Stimulated activated CD8-positive, alpha-beta memory T cell treated with anti-CD3 and anti-CD28 coated beads, Interleukin-12 subunit alpha, Interleukin-12 subunit beta, amount 100 ng/mL, for 4 hours (primary cell): ENCODE results near the gene PPIL6.
"Not testable (repeated sequence)": the region's sequence is repeated elsewhere in the genome, so short reads cannot be mapped to it uniquely, and the experiment has no call there.

Source experiments
- DNase-seq: peaks from one replicate; pipeline ENCODE4 v3.0.0-alpha.2; 2020; ENCODE audit warnings: low read depth

The PPIL6 gene

DNA sequence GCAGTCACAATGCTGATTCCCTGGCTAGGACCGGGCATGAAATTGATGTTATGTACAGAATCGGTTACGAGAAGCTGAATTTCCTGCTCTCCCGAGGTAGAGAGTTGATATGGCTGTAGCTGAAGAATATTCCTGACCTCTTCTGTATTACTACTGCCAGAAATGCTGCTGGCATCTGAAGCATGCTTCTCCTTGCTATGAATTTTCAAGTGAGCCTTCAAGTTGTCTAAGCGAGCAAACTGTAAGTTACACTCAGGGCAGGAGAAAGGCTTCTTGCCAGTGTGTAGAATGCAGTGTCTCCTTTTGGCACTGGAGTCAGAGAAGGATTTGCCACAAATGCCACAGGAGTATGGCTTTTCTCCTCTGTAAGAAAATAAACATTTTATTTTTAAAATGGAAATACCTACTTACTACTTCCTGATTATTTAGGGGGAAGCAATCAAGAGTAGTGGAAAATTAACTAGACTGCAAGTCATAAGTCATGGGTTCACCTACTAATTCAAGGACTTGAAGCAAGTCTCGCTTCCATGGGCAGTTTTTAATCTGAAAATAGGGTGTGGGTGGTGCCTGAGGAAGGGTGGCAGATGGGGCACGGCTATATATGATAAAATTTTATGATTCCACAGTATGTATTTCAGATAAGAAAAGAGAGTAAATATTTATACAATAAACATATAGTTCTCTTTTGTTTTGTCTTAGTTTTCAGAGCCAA, 25.9 kb upstream of the PPIL6 start:
- no peak for DNase-seq

DNA sequence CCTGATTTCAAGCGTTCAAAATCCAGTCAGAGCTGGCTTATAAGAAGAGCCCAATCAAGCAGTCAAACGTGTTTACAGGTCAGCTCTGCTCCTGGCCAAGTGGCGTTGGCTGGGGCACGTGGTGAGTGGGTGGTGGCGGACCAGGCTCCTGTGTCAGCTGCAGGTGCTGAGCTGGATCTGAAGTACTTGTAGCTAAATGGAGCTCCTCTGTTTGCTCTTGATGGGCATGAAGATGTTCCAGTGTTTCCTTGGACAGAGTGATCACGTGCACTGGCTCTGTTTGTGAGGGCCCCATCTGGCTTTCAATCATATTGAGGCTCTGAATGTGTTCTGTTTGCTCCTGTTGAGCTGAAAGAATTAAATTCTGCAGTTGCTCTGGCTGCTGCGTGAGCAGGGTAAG, 25.3 kb upstream of the PPIL6 start:
- DNase-seq, result no peak

DNA sequence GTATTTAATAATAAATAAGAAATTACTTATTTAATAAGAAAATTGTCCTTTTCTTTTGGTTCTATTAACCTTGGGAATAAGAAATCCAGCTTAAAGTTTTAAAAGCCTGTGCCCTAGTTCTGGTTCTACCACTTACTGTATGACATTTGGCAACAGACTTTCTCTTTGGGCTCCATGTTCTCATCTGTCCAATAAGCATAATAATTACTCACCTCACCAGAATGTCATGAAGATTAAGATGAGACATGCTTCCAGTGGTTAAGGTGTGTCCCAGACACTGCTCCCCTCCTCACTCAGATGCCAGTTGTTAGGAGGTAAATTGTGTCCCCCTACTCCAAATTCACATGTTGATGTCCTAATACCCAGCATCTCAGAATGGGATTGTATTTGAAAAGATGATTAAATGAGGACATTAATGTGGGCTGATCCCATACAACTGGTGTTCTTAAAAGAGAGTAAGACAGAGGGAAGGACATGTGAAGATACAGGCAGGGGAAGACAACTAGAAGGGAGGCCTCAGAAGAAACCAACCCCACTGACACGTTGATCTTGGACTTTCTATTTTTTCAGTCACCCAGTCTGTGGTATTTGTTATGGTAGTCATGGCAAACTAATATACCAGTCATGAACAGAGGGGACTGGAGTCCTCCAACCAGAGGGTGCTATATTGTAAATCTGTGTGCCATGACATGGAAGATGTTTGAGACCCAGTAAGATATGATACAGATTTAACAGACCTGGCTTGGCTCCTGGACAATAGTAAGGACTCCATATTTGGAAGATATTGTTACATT, 21.5 kb upstream of the PPIL6 start:
- DNase-seq, result no peak

DNA sequence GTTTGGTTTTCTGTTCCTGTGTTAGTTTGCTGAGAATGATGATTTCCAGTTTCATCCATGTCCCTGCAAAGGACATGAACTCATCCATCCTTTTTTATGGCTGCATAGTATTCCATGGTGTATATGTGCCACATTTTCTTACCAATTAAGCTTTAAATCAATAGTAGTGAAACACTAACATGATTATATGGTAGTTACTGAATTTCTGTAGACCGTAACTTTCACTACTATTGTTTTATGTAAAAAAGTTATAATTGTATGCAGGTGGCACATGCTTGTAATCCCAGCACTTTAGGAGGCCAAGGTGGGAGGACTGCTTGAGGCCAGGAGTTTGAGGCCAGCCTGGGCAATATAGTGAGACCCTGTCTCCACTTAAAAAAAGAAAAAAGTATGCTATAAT, 20.8 kb upstream of the PPIL6 start:
- not testable (repeated sequence) for DNase-seq

DNA sequence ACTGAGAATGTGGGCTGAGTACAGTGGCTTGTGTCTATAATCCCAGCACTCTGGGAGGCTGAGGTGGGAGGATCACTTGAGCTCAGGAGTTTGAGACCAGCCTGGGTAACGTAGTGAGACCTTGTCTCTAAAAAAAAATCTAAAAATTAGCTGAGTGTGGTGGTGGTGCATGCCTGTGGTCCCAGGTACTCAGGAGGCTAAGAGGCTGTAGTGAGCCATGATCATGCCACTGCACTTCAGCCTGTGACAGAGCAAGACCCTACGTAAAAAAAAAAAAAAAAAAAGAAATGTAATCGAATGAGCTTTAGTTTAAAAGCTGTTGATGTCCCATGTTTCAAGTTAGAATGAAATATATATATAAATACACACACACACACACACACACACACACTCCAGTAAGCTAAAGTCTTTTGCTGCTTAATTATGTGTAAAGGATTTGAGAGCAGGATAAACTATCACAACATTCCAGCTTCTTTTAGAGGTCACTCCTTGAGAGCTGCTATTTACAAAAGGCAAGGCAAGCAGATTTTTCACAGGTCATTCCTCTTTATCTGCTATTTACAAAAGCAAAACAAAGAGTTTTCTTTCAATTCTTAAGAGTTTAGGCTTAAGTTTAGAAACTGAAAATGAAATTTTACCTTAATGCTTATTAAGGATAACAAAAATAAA, 19.9 kb upstream of the PPIL6 start:
- DNase-seq, result no peak

DNA sequence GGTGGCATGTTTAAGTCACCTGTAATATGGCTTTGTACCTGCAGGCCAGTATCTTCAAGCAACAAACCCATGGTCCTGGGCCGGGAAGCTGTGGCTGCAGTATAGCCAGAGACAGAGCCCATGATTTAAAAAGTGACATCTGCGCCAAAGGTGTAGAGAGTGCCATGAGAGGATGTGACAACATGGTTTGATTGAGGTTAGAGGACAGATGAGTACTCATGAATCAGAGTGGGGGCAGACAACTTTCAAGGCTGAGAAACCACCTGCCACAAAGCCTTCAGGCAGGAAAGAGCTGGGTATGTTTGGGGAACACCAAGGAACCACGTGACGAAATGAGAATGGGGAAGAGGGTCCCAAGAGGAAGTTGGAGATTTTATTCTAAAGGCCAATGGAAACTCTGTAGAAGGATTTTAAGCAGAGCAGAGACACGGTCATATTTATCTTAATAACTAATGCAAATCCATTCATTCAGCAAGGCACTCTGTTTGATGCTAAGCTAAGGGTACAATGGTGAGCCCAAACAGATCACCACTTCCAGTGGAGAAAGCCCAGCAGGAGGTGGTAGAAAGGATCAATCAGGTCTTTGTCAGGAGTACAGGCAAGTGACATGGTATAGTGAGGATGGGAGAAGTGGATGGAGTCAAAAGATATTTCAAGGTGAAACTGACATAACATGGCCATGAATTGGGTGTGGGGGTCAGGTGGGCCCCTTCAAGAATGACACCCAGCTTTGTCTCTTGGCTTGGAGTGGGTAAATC, 18.5 kb upstream of the PPIL6 start:
- peak; percentile 30 for DNase-seq

DNA sequence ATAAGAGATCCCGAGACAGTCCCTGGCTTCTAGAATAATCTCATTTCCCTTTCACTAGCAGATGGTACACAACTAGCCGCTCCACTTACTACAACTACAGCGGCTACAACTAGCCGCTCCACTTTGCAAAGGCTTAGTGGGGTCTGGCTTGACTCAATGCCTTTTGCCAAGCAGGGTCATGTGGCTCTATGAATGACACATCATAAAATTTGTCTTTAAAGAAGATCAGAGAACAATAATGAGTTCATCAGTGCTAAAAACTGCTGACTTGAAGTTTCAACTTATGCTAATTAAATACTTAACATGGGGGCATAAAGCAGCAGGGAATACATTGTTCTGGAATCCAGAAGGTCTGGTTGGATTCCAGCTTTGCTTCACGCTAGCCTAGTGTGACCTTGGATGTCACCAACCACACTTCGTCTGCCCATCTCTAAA, 17.2 kb upstream of the PPIL6 start:
- no peak for DNase-seq

DNA sequence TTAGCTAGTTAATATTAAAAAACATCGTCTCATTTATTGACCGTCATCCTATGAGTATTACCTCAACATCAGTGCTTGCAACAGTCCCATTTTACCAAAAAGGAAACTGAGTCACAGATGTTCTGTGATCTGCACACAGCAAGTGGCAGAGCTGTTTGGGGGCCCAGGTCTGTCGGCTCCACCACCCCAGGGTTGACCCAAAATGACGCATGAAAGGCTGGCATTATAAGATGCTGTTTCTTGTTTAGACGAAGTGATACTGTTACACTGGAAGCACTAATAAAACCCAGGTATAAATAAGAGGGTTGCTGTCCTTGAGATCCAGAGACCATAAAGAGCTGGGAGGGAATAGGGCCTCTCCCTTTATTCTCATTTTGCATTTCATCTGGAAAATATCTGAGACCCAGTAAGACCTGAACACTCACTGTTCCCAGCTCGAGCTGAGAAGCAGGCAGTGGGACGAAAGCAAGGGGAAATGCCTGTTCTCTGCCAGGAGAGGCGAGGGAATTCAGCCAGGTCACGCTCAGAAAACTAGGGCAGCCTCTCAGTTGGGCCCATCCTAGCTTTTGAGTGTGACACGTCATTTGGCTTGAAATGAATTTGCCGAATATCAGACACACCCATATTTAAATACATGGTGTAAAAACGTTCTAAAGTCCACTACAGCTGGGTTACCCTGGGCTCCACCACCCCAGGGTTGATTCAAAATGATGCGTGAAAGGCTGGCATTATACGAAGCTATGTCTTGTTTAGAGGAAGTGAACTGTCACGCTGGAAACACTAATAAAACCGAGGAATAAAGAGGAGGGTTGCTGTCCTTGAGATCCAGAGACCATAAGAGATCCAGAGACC, 16.5 kb upstream of the PPIL6 start:
- DNase-seq, result no peak

DNA sequence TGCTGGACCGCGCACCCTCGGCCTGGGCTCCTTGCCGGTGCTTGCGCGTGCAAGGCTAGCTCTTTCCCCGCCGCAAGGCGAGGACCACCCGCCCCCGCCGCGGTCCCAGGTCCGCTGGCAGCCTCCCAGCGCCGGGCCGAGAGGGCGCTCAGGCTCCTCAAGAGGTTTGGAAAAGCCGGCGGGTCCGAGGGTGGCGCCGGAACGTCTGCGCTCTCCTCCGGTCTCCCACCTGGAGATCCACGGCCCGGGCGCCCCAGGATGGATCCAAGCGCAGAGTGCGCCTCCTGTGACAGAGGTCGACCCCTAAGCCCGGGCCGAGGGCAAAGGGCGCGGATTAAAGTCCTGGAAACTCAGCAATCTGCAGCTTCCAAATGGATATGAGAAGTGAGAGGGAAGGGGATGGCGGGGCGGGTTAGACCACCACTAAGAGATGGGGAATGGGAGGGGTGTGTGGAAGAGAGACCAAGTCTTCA, 15.7 kb upstream of the PPIL6 start:
- DNase-seq, result no peak

DNA sequence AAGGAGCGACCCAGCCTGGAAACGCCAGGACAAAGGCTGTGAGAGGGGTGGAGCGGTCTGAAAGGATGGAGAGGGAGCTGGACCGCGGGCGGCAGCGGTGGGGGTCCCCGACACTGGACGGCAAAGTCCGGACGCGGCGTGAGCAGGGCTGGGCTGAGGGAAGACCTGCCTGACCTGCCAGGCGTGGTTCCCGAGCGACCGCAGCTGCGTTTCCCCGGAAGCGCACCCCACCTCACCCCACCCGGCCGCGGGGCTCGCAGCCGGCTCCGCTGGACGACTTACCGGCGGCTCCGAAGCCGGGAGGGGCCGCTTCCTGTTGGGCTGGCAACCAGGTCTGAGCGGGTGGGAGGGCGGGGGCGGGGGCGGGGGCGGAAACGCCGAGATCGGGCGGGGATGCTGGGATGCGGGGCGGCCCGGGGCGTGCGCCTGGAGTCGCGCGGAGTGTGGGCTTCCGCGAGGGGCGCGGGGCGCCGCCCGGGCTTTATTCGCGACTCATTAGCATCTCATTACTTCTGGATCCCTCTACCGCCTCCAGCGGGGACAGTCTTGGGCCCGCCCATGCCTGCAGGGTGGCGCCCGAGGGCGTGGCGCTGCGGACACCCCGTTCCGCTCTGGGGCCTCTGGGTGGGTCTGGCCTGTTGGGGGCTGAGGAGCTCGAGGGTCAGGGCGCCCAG, 15.1 kb upstream of the PPIL6 start, which contains the start of gene MICAL1:
Gene MICAL1, minus strand, starts transcription at position 336 of the 674 bp plus-strand sequence. CDS start 1,576 bp downstream, outside the sequence.
- peak; percentile 52 for DNase-seq

DNA sequence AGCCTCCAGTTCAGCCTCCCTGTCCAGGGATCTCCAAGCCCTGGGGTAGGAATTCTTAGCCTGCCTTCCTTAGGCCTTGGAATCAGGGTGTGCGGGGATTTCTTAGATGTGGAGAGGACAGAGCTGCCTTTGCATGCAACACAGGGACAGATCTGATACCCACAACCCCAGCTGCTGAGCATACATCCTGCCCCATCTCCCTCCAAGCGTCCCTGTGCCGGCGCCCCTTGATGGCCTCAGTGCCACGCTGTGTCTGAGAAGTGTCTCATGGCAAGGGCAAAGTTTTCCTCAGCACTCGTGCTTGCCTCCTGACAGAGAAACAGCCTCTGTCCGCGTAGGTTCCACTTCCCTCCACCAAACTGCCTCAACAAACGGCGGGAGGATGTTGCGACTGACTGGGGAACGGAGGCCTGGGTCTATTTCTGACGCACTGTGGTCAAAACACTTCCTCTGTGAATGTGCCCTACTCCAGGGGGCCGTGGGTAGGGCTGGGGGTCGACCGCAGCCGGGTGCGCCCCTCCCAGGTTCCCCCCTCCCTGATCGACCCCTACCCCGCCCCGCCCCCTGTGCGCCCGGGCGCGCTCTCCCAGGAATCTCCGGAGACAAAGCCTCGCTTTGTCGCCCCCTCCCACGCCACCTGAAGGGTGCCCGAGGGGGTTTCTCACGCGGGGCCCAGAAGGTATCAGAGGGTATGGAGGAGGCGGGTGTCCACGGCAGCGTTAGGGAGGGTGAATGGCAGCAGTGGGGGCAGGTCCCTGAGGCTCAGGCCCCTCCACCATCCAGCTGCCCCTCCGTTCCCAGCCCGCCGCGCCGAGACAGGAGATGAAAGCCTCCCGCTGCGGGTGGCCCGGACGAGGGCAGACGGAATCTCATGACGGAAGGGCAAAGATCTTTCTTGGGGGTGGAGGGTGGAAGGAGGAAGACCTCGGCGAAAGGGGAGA, 14.3 kb upstream of the PPIL6 start:
- peak; percentile 59 for DNase-seq

DNA sequence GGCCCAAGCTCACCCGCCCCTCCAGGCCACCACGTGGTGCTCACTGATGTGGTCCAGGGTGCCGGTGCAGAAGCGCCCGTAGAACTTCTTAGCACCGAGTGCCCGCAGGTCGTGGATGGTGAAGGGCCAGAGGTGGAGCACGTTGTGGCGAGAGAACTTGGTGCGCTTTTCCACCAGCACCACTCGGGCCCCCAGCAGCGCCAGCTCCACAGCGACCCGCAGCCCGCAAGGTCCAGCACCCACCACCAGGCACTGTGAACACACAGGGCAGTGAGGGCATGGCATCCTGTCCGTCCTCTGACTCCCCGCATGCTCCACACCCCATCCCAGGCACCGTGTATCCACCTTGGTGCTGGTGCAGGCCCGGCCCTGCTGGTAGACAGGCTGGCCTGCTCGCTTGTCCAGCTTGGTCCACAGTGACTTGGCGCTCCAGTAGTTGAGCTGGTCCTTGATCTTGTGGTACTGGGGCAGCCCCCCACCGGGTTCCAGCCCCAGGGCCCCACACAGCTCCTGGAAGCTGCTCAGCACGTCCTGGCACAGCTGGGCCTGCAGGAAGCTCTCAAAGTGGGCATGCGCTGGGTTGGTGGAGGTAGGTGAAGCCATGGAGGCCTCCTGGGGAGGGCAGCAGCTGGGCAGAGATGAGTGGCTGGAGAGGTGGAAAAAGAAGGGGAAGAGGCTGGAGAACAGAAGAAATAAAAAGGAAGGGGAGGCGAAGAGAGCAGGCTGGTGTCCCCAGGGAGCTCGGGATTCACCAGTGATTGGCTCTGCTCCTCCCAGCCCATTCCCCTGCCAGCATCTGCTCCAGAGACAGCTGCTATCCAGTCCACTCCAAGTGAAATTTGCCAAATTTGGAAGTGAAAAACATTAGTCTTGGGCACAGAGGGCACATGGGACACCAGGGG, 13.4 kb upstream of the PPIL6 start:
- DNase-seq, result no peak

DNA sequence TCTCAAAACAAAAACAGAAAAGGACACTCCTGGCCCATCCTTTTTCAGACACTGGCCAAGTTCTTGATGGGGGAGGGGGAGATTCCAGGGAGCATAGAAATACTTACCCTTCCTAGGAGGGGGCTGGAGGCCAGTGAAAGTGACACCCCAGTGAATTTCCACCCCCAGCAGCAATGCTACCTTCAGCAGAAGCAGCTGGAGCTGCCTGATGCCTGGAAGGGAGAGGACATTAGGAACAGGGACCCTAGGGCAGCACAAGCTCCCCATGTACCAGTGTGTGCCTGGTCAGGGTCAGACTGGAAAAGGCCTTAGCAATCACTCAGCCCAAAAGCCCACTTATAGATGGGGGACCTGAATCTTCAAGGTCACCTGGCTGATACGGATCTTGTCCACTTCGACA, 12.7 kb upstream of the PPIL6 start:
- DNase-seq, result no peak

DNA sequence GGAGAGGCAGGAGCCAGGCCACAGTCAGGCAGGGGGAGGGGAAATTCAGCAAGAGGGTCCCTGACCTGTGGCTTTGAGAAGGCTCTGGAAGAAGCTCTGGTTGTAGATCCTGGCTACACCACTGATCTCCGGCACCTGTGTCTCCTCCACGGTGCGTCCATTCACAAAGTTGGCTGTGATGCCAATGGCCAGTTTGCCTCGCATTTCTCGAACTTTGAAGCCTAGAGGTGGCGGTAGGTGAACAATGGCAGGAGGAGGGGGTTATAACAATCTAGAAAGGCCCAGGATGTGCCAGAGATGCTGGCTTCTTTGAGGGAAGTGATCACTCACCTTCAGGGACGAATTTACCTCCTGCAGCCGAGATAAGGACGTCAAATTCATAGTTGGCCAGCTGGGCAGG, 11.8 kb upstream of the PPIL6 start:
- no peak for DNase-seq

DNA sequence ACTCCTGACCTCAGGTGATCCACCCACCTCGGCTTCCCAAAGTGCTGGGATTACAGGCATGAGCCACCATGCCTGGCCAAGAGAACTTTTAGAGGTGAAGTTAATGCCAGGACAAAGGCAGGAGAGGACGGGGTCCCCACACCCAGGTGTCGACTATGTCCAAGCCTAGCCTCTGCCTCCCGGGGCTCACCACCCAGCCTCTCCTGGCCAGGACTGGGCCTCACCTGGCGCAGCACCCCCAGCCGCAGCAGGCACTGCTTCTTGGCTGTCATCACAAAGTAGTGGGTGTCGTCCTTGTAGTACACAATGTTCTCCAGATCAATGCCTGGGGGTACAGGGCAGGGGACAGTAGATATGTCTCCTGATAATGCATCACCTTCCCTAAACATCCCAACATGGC, 10.9 kb upstream of the PPIL6 start:
- DNase-seq, result no peak

DNA sequence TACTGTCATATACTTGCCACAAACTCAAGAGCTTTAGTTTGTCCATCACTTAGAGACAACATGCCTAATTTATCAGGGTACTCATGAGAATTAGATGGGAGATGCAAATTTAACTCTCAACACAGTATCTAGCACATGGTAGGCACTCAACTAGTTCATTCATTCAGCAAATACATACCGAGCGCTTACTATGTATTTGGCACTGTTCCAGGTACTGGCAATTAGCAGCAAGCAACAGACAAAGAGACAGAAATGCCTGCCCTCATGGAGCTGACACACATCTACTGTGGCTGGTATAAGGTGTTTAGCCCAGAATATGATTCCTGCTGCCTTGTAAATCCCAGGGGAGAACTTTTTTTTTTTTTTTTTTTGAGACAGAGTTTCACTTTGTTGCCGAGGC, 10.4 kb upstream of the PPIL6 start:
- no peak for DNase-seq

DNA sequence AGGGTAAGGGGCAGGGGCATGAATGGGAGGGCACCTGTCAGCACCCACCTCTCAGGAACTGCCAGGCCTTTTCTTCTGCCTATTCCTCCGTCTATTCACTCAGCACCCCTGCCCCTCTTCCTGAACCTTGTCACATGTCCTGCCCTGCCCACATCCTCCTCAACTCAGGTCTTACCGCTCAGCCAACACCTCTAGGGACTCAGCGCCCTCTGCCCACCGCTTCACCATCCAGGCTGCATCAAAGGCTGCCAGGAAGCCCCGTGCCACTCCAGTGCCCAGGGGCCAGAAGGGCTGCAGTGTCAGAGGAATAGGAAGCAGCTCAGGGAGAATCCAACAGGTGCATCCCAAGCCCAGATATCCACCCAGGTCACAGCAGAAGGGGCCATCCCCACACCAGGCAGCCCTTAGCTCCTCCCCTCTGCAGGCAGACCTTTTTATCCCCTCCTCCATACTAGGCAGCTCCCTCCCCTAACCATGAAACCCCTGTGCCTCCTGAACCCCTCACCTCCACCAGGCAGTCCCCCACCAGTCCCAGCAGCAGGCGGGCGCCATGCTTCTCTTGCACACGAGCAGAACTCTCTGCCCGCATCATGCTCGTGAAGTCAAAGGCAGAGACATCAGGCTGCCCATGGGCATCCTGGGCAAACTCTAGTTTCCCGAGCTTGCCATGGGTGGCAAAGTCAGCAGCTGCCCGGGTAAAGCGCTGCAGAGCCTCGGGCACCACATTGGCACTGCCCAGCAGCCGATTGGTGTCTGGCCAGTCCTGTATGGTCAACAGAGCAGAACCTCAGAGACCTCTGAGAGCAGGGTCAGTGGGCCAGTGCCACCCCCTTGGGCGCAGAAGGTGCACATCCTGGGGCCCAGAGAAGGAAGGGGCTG, 9.6 kb upstream of the PPIL6 start:
- DNase-seq, result no peak
